Panc1 (cell line): ENCODE measurements around the gene GNAT3.

Source experiments
- POLR2AphosphoS5 ChIP-seq: IDR thresholded peaks from 2 replicates; pipeline ENCODE4 v1.6.1; 2012; ENCODE audit warnings: mild to moderate bottlenecking, low read depth, low read length, moderate library complexity
- SIN3A ChIP-seq: IDR thresholded peaks from 2 replicates; pipeline ENCODE4 v1.6.1; 2012; ENCODE audit warnings: low read depth, mild to moderate bottlenecking, low read length, moderate library complexity, borderline replicate concordance; ENCODE audit not compliant: insufficient read depth
- TCF7L2 ChIP-seq: IDR thresholded peaks from 2 replicates; pipeline ENCODE4 v1.6.1; 2011; ENCODE audit warnings: mild to moderate bottlenecking, low read depth, low read length, inconsistent platforms
- TF ChIP-seq, protein P1 (sequence below): fragments of 450-650 bp; IDR thresholded peaks from 2 replicates; pipeline ENCODE4 v1.5.1; 2017; ENCODE audit warnings: mild to moderate bottlenecking
- TF ChIP-seq, protein P2 (sequence below), 2 experiments: IDR thresholded peaks; 2 replicates each; pipeline ENCODE4 v1.6.1; 2011 to 2012; ENCODE audit warnings: low read depth in 2 of 2, control low read depth in 1 of 2, low read length in 1 of 2, mild to moderate bottlenecking in 1 of 2, moderate library complexity in 1 of 2; ENCODE audit not compliant: insufficient read depth in 1 of 2

DNA sequence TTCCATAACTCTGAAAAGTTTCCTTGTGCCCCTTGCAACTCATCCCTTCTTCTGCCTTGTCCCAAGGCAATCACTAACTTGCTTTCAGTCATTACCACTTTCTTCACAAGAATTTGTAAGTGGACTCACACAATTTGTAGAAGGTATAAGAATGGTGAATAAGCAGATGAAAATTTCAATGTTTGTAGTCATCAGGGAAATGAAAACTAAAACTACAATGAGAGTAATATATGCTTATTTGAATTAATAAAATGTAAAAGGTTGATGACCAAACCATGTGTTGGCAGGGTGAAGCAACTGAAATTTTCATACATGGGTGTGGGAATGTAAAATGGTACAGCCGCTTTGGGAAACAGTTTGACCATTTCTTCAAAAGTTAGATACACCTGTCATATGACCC is 79.7 kb downstream of the GNAT3 start:
- TF ChIP-seq, protein P1, sequence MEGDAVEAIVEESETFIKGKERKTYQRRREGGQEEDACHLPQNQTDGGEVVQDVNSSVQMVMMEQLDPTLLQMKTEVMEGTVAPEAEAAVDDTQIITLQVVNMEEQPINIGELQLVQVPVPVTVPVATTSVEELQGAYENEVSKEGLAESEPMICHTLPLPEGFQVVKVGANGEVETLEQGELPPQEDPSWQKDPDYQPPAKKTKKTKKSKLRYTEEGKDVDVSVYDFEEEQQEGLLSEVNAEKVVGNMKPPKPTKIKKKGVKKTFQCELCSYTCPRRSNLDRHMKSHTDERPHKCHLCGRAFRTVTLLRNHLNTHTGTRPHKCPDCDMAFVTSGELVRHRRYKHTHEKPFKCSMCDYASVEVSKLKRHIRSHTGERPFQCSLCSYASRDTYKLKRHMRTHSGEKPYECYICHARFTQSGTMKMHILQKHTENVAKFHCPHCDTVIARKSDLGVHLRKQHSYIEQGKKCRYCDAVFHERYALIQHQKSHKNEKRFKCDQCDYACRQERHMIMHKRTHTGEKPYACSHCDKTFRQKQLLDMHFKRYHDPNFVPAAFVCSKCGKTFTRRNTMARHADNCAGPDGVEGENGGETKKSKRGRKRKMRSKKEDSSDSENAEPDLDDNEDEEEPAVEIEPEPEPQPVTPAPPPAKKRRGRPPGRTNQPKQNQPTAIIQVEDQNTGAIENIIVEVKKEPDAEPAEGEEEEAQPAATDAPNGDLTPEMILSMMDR: no peak
- no peak for TF ChIP-seq POLR2AphosphoS5
- TF ChIP-seq, protein P2, sequence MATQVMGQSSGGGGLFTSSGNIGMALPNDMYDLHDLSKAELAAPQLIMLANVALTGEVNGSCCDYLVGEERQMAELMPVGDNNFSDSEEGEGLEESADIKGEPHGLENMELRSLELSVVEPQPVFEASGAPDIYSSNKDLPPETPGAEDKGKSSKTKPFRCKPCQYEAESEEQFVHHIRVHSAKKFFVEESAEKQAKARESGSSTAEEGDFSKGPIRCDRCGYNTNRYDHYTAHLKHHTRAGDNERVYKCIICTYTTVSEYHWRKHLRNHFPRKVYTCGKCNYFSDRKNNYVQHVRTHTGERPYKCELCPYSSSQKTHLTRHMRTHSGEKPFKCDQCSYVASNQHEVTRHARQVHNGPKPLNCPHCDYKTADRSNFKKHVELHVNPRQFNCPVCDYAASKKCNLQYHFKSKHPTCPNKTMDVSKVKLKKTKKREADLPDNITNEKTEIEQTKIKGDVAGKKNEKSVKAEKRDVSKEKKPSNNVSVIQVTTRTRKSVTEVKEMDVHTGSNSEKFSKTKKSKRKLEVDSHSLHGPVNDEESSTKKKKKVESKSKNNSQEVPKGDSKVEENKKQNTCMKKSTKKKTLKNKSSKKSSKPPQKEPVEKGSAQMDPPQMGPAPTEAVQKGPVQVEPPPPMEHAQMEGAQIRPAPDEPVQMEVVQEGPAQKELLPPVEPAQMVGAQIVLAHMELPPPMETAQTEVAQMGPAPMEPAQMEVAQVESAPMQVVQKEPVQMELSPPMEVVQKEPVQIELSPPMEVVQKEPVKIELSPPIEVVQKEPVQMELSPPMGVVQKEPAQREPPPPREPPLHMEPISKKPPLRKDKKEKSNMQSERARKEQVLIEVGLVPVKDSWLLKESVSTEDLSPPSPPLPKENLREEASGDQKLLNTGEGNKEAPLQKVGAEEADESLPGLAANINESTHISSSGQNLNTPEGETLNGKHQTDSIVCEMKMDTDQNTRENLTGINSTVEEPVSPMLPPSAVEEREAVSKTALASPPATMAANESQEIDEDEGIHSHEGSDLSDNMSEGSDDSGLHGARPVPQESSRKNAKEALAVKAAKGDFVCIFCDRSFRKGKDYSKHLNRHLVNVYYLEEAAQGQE (IDR thresholded peaks at IDR 0.05; ENCODE audit: insufficient read depth in 1 of 2, low read depth in 2 of 2, low read length in 1 of 2): no peak
- no peak for TF ChIP-seq SIN3A
- TF ChIP-seq TCF7L2: no peak
